NCI-H748 (cell line): ENCODE measurements around the gene TMEM178B.
"Not testable (repeated sequence)": the region's sequence is repeated elsewhere in the genome, so short reads cannot be mapped to it uniquely, and the experiment has no call there.

Experiments
- DNase-seq: peaks from one replicate; lab custom pipeline; 2025; ENCODE audit not compliant: unreplicated experiment; lab: John Stamatoyannopoulos, UW

Gene TMEM178B

GRCh38 chr7:141381794-141382427 lies 308.0 kb downstream of the TMEM178B start:
- no peak for DNase-seq

- DNase-seq, result not testable (repeated sequence)
Measured at GRCh38 chr7:141383356-141383755, 309.5 kb downstream of the TMEM178B start.

GRCh38 chr7:141386881-141387280 lies 313.0 kb downstream of the TMEM178B start:
- DNase-seq, result no peak

- no peak for DNase-seq
Measured at GRCh38 chr7:141387521-141388217, 313.8 kb downstream of the TMEM178B start.

GRCh38 chr7:141389140-141389796 lies 315.4 kb downstream of the TMEM178B start:
- DNase-seq, result no peak

GRCh38 chr7:141390339-141390738 lies 316.5 kb downstream of the TMEM178B start:
- no peak for DNase-seq

GRCh38 chr7:141393056-141393455 lies 319.2 kb downstream of the TMEM178B start:
- no peak for DNase-seq

GRCh38 chr7:141397236-141398163 lies 323.6 kb downstream of the TMEM178B start:
- no peak for DNase-seq

- no peak for DNase-seq
Measured at GRCh38 chr7:141400356-141400755, 326.5 kb downstream of the TMEM178B start.

- no peak for DNase-seq
Measured at GRCh38 chr7:141402277-141402996, 328.6 kb downstream of the TMEM178B start.

GRCh38 chr7:141403846-141404245 lies 330.0 kb downstream of the TMEM178B start:
- DNase-seq, result not testable (repeated sequence)

- no peak for DNase-seq
Measured at GRCh38 chr7:141406347-141406746, 332.5 kb downstream of the TMEM178B start.

GRCh38 chr7:141407893-141408292 lies 334.0 kb downstream of the TMEM178B start:
- DNase-seq, result no peak

- no peak for DNase-seq
Measured at GRCh38 chr7:141408440-141408839, 334.6 kb downstream of the TMEM178B start.

- no peak for DNase-seq
Measured at GRCh38 chr7:141409219-141409618, 335.4 kb downstream of the TMEM178B start.

GRCh38 chr7:141409801-141410329 lies 336.0 kb downstream of the TMEM178B start:
- DNase-seq, result peak; percentile 28

- DNase-seq, result no peak
Measured at GRCh38 chr7:141410353-141411000, 336.6 kb downstream of the TMEM178B start.

GRCh38 chr7:141411133-141411532 lies 337.3 kb downstream of the TMEM178B start:
- no peak for DNase-seq

GRCh38 chr7:141415999-141416398 lies 342.1 kb downstream of the TMEM178B start:
- no peak for DNase-seq
